GM12878 (cell line): ENCODE measurements around the gene JADE2. TPM values are rescaled to one million over a fixed set of nuclear protein-coding genes. Genes with fewer than 3 reads are reported as not detected.

ENCODE experiments used
- EED ChIP-seq: sonication (generic); IDR thresholded peaks from 2 replicates; pipeline ENCODE4 v1.6.1; 2016; ENCODE audit warnings: antibody characterized with exemption, low read depth
- EGR1 ChIP-seq, 2 experiments: IDR thresholded peaks; 1 replicate in 1 of 2; 2 replicates in 1 of 2; pipeline ENCODE4 v1.6.1; 2011 to 2012; ENCODE audit warnings: low read depth in 2 of 2, low read length in 2 of 2, borderline replicate concordance in 1 of 2, mild to moderate bottlenecking in 1 of 2, moderate library complexity in 1 of 2
- EP300 ChIP-seq, 2 experiments: fragments of 150-350 bp in 1 of 2; IDR thresholded peaks; 2 replicates each; pipeline ENCODE4 v1.6.1; 2011 to 2012; ENCODE audit warnings: low read depth in 2 of 2, low read length in 2 of 2, borderline replicate concordance in 1 of 2, improper control_type of control experiment in 1 of 2, inconsistent platforms in 1 of 2; ENCODE audit not compliant: control insufficient read depth in 1 of 2
- HDAC6 ChIP-seq: fragments of 200-600 bp; sonication (generic); IDR thresholded peaks from one replicate; pipeline ENCODE4 v1.8.0; 2017; ENCODE audit warnings: antibody characterized with exemption; ENCODE audit not compliant: unreplicated experiment
- MEF2A ChIP-seq: IDR thresholded peaks from 2 replicates; pipeline ENCODE4 v1.6.1; 2011; ENCODE audit warnings: low read depth, mild to moderate bottlenecking, low read length, moderate library complexity; ENCODE audit not compliant: insufficient read depth
- MEF2B ChIP-seq: fragments of 450-650 bp; IDR thresholded peaks from 2 replicates; pipeline ENCODE4 v1.6.1; 2018; ENCODE audit warnings: mild to moderate bottlenecking, moderate library complexity; ENCODE audit not compliant: partially characterized antibody, poor library complexity, severe bottlenecking
- PAX5 ChIP-seq: IDR thresholded peaks from 2 replicates; pipeline ENCODE4 v1.6.1; 2011; ENCODE audit warnings: low read depth, low read length, borderline replicate concordance
- PML ChIP-seq: IDR thresholded peaks from 2 replicates; pipeline ENCODE4 v1.6.1; 2012; ENCODE audit warnings: low read length, inconsistent platforms
- POLR2A ChIP-seq: IDR thresholded peaks from 2 replicates; pipeline ENCODE4 v1.6.1; 2011; ENCODE audit warnings: low read depth, mild to moderate bottlenecking, low read length
- SP1 ChIP-seq: IDR thresholded peaks from one replicate; pipeline ENCODE4 v1.6.1; 2011; ENCODE audit warnings: low read depth, low read length
- TAF1 ChIP-seq: IDR thresholded peaks from 2 replicates; pipeline ENCODE4 v1.6.1; 2011; ENCODE audit warnings: mild to moderate bottlenecking, low read depth, low read length, borderline replicate concordance
- polyA plus RNA-seq, 11 experiments: library from polyadenylated mRNA; depleted of rRNA in 4 of 11; unstranded in 6 of 11; stranded (reverse) in 5 of 11; fragments of >200 nt; fragmentation: Nextera tagmentation in 4 of 11; fragmentation: Illumina TruSeq in 1 of 11; extraction: Ambion mirVana in 4 of 11; extraction: Trizol in 1 of 11; gene quantifications; 1 replicate in 1 of 11; 2 replicates in 10 of 11; pipeline versions ENCODE4 v1.2.1 to v1.2.3, GENCODE V29; 2011 to 2016; ENCODE audit warnings: inconsistent platforms in 2 of 11, missing spikeins in 2 of 11, low read depth in 1 of 11
- total RNA-seq, 4 experiments: library from RNA; depleted of rRNA in 3 of 4; stranded (reverse); fragments of >200 nt in 3 of 4; fragmentation: Illumina TruSeq in 1 of 4; extraction: Trizol in 1 of 4; gene quantifications; 2 replicates each; pipeline versions ENCODE4 v1.2.1 to v1.2.3, GENCODE V29; 2013 to 2021
- TF ChIP-seq, protein P1 (sequence below): fragments of 450-650 bp; IDR thresholded peaks from 2 replicates; pipeline ENCODE4 v1.6.1; 2017; ENCODE audit warnings: antibody characterized with exemption, mild to moderate bottlenecking, moderate library complexity
- TF ChIP-seq, protein P2 (sequence below): IDR thresholded peaks from 2 replicates; pipeline ENCODE4 v1.6.1; 2012; ENCODE audit warnings: mild to moderate bottlenecking, low read depth, low read length
- TF ChIP-seq, protein P3 (sequence below): IDR thresholded peaks from 2 replicates; pipeline ENCODE4 v1.6.1; 2012; ENCODE audit warnings: low read length, inconsistent platforms
- TF ChIP-seq, protein P4 (sequence below): IDR thresholded peaks from 2 replicates; pipeline ENCODE4 v1.6.1; 2011; ENCODE audit warnings: borderline replicate concordance, low read depth, mild to moderate bottlenecking, moderate library complexity, low read length; ENCODE audit not compliant: insufficient read depth, poor library complexity, severe bottlenecking
- TF ChIP-seq, protein P5 (sequence below): fragments of 450-650 bp; IDR thresholded peaks from 2 replicates; pipeline ENCODE4 v1.6.1; 2016; ENCODE audit warnings: mild to moderate bottlenecking

Gene JADE2
- total and polyA plus RNA-seq, 10 of the 15 experiments (the other 5 are each of a cell fraction or from before 2014, with no cell fraction given), result 1.5 to 67.0 (median 22.4) TPM

DNA sequence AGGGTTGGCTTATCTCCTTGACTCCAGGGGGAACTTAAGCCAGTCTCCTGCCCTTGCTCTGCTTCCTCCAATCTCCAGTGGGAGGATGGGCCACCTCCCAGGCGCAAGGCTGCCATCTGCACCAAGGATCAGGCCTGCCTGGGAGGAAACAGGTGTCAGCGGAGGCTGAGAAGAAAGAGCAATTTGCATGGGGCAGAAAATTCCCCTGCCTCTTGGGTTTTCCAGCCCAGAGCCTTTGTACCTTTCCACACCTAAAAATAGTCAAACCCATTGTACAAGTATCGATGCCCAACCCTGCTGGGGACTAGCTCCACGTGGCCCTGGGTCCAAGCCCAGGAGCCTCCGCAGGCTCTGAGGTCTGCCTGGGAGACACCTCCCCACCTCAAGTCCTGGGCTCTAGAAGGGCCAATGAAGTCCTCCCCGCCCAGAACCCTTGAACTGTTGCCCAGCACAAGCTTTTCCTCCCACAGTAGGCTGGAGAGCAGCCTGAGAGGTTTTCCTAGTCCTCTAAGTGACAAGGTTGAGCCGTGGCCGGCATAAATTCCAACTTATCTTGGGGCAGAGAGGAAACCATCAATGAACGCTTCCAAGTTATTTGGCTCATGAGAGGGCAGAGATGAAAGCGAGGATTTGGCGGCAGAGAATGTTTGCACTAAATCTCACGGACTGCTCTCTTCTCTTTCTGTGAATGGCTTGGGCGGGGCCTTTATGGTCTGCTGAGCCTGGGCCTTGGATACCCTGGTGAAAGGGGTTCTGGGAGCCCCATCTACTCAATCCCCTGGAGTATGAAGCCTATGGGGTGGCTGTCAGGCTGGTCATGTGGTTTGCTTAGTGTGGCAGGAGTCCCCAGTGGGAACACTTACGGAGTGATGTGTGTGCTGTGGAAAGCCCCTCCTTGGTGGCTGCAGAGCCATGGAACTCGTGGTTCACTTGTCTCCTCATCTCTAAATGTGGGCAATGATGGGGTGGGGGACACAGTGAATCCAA lies 15.6 kb downstream of the JADE2 start (continued):
- TF ChIP-seq, protein P1, sequence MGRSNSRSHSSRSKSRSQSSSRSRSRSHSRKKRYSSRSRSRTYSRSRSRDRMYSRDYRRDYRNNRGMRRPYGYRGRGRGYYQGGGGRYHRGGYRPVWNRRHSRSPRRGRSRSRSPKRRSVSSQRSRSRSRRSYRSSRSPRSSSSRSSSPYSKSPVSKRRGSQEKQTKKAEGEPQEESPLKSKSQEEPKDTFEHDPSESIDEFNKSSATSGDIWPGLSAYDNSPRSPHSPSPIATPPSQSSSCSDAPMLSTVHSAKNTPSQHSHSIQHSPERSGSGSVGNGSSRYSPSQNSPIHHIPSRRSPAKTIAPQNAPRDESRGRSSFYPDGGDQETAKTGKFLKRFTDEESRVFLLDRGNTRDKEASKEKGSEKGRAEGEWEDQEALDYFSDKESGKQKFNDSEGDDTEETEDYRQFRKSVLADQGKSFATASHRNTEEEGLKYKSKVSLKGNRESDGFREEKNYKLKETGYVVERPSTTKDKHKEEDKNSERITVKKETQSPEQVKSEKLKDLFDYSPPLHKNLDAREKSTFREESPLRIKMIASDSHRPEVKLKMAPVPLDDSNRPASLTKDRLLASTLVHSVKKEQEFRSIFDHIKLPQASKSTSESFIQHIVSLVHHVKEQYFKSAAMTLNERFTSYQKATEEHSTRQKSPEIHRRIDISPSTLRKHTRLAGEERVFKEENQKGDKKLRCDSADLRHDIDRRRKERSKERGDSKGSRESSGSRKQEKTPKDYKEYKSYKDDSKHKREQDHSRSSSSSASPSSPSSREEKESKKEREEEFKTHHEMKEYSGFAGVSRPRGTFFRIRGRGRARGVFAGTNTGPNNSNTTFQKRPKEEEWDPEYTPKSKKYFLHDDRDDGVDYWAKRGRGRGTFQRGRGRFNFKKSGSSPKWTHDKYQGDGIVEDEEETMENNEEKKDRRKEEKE, result no peak
- TF ChIP-seq, protein P2, sequence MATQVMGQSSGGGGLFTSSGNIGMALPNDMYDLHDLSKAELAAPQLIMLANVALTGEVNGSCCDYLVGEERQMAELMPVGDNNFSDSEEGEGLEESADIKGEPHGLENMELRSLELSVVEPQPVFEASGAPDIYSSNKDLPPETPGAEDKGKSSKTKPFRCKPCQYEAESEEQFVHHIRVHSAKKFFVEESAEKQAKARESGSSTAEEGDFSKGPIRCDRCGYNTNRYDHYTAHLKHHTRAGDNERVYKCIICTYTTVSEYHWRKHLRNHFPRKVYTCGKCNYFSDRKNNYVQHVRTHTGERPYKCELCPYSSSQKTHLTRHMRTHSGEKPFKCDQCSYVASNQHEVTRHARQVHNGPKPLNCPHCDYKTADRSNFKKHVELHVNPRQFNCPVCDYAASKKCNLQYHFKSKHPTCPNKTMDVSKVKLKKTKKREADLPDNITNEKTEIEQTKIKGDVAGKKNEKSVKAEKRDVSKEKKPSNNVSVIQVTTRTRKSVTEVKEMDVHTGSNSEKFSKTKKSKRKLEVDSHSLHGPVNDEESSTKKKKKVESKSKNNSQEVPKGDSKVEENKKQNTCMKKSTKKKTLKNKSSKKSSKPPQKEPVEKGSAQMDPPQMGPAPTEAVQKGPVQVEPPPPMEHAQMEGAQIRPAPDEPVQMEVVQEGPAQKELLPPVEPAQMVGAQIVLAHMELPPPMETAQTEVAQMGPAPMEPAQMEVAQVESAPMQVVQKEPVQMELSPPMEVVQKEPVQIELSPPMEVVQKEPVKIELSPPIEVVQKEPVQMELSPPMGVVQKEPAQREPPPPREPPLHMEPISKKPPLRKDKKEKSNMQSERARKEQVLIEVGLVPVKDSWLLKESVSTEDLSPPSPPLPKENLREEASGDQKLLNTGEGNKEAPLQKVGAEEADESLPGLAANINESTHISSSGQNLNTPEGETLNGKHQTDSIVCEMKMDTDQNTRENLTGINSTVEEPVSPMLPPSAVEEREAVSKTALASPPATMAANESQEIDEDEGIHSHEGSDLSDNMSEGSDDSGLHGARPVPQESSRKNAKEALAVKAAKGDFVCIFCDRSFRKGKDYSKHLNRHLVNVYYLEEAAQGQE, result peak; percentile 27; the same call in 1 of the 2 replicates
- TF ChIP-seq MEF2A (peak; percentile 88), SP1 (peak; percentile 18), EP300 (IDR thresholded peaks at IDR 0.05; ENCODE audit: borderline replicate concordance in 1 of 2, control insufficient read depth in 1 of 2, low read depth in 2 of 2, low read length in 2 of 2) (peak in 1 of 2 experiments; percentile 50; a peak in 1 of 4 replicates), MEF2B (peak; percentile 86), HDAC6 (no peak), TAF1 (0 out of 2 replicates have a peak, but pooled peaks have one; percentile 36), EGR1 (IDR thresholded peaks at IDR 0.05; ENCODE audit: borderline replicate concordance in 1 of 2, low read depth in 2 of 2, low read length in 2 of 2) (no peak), PAX5 (peak; percentile 77; the same call in 1 of the 2 replicates), EED (peak; percentile 84), POLR2A (0 out of 2 replicates have a peak, but pooled peaks have one; percentile 10), PML (no peak; the same call in 1 of the 2 replicates)
- TF ChIP-seq, protein P3, sequence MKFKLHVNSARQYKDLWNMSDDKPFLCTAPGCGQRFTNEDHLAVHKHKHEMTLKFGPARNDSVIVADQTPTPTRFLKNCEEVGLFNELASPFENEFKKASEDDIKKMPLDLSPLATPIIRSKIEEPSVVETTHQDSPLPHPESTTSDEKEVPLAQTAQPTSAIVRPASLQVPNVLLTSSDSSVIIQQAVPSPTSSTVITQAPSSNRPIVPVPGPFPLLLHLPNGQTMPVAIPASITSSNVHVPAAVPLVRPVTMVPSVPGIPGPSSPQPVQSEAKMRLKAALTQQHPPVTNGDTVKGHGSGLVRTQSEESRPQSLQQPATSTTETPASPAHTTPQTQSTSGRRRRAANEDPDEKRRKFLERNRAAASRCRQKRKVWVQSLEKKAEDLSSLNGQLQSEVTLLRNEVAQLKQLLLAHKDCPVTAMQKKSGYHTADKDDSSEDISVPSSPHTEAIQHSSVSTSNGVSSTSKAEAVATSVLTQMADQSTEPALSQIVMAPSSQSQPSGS, result peak; percentile 36; the same call in 1 of the 2 replicates
- TF ChIP-seq, protein P4, sequence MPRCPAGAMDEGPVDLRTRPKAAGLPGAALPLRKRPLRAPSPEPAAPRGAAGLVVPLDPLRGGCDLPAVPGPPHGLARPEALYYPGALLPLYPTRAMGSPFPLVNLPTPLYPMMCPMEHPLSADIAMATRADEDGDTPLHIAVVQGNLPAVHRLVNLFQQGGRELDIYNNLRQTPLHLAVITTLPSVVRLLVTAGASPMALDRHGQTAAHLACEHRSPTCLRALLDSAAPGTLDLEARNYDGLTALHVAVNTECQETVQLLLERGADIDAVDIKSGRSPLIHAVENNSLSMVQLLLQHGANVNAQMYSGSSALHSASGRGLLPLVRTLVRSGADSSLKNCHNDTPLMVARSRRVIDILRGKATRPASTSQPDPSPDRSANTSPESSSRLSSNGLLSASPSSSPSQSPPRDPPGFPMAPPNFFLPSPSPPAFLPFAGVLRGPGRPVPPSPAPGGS, result peak; percentile 53
- TF ChIP-seq, protein P5, sequence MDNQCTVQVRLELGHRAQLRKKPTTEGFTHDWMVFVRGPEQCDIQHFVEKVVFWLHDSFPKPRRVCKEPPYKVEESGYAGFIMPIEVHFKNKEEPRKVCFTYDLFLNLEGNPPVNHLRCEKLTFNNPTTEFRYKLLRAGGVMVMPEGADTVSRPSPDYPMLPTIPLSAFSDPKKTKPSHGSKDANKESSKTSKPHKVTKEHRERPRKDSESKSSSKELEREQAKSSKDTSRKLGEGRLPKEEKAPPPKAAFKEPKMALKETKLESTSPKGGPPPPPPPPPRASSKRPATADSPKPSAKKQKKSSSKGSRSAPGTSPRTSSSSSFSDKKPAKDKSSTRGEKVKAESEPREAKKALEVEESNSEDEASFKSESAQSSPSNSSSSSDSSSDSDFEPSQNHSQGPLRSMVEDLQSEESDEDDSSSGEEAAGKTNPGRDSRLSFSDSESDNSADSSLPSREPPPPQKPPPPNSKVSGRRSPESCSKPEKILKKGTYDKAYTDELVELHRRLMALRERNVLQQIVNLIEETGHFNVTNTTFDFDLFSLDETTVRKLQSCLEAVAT, result no peak
